NCI-H1930 (cell line): ENCODE results near the gene CSNK2A1.
A peak's percentile ranks its signal among the peaks of the same experiment; 100 is the strongest.
"Not testable (repeated sequence)": the region's sequence is repeated elsewhere in the genome, so short reads cannot be mapped to it uniquely, and the experiment has no call there.

Source experiments
- DNase-seq, 2 experiments: peaks; one replicate each; lab custom pipeline; 2025; lab: John Stamatoyannopoulos, UW

Gene CSNK2A1

GRCh38 chr20:454951-455350 is 88.6 kb downstream of the CSNK2A1 start:
- DNase-seq, result no peak

GRCh38 chr20:452021-452420 is 91.6 kb downstream of the CSNK2A1 start:
- not testable (repeated sequence) for DNase-seq

GRCh38 chr20:445514-446336 is 97.9 kb downstream of the CSNK2A1 start:
- no peak for DNase-seq

GRCh38 chr20:444862-445426 is 98.6 kb downstream of the CSNK2A1 start:
- no peak for DNase-seq

GRCh38 chr20:444117-444516 is 99.5 kb downstream of the CSNK2A1 start:
- DNase-seq, result no peak

GRCh38 chr20:443223-443775 is 100.3 kb downstream of the CSNK2A1 start:
- DNase-seq, result no peak

- no peak for DNase-seq
These were observed 103.0 kb downstream of the CSNK2A1 start for GRCh38 chr20:440636-441035.

- no peak for DNase-seq
These were observed 103.4 kb downstream of the CSNK2A1 start for GRCh38 chr20:440148-440547.

GRCh38 chr20:438571-439469 is 104.8 kb downstream of the CSNK2A1 start:
- DNase-seq, result no peak

GRCh38 chr20:437787-438486 is 105.7 kb downstream of the CSNK2A1 start:
- DNase-seq, result no peak

- DNase-seq, result no peak
These were observed 107.1 kb downstream of the CSNK2A1 start for GRCh38 chr20:436476-436875.

GRCh38 chr20:435558-435957 is 108.0 kb downstream of the CSNK2A1 start:
- no peak for DNase-seq

- no peak for DNase-seq
These were observed 108.8 kb downstream of the CSNK2A1 start for GRCh38 chr20:434661-435419.

GRCh38 chr20:434221-434620 is 109.4 kb downstream of the CSNK2A1 start:
- DNase-seq, result no peak

- no peak for DNase-seq
These were observed 110.2 kb downstream of the CSNK2A1 start for GRCh38 chr20:433300-433975.

- no peak for DNase-seq
These were observed 110.8 kb downstream of the CSNK2A1 start for GRCh38 chr20:432677-433299.

- DNase-seq, result no peak
These were observed 111.4 kb downstream of the CSNK2A1 start for GRCh38 chr20:432208-432607.

- DNase-seq, result peak; percentile 43 to 79
These were observed 112.3 kb downstream of the CSNK2A1 start for GRCh38 chr20:431012-431904.
